GM06990 (cell line): ENCODE data around the gene IL1RAPL1.

Experiments used
- DNase-seq: peaks from one replicate; pipeline ENCODE4 v3.0.0-alpha.2; 2011; ENCODE audit not compliant: insufficient read length; ENCODE audit errors: extremely low read depth
- H3K27me3 ChIP-seq: replicated peaks from 2 replicates; pipeline ENCODE4 v1.6.0; 2011; ENCODE audit warnings: low read length; ENCODE audit not compliant: control insufficient read depth, insufficient read depth
- H3K36me3 ChIP-seq: 2 replicates; pipeline ENCODE4 v1.5.1; 2011; ENCODE audit warnings: low read length; ENCODE audit not compliant: control insufficient read depth, insufficient read depth
- H3K4me3 ChIP-seq: replicated peaks from 2 replicates; pipeline ENCODE4 v1.5.1; 2011; ENCODE audit warnings: low read depth, mild to moderate bottlenecking, control low read depth, low read length
- TF ChIP-seq, protein P1 (sequence below): IDR thresholded peaks from 2 replicates; pipeline ENCODE4 v1.5.1; 2011; ENCODE audit warnings: low read length, control low read depth, mild to moderate bottlenecking, inconsistent platforms; ENCODE audit not compliant: insufficient read depth, poor library complexity, severe bottlenecking

The IL1RAPL1 gene

DNA sequence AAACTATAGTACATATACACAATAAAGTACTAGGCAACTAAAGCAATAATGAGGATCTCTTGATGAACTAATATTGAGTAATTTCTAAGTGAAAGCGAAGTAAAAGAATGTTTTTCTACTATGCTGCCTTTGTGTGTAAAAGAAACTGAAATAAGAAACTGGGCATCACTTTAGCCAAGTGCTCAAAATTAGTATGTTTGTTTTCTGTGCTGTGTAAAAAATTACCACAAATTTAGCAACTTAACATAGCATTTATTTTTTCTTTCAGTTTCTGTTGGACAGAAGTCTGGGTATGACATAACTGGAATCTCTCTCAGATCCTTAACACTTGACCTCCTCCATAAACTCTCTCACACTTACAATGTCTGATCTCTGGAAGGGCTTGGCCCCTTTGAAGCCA, 941.0 kb downstream of the IL1RAPL1 start:
- no peak overlapping the region for H3K4me3 ChIP-seq
- TF ChIP-seq, protein P1, sequence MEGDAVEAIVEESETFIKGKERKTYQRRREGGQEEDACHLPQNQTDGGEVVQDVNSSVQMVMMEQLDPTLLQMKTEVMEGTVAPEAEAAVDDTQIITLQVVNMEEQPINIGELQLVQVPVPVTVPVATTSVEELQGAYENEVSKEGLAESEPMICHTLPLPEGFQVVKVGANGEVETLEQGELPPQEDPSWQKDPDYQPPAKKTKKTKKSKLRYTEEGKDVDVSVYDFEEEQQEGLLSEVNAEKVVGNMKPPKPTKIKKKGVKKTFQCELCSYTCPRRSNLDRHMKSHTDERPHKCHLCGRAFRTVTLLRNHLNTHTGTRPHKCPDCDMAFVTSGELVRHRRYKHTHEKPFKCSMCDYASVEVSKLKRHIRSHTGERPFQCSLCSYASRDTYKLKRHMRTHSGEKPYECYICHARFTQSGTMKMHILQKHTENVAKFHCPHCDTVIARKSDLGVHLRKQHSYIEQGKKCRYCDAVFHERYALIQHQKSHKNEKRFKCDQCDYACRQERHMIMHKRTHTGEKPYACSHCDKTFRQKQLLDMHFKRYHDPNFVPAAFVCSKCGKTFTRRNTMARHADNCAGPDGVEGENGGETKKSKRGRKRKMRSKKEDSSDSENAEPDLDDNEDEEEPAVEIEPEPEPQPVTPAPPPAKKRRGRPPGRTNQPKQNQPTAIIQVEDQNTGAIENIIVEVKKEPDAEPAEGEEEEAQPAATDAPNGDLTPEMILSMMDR = no peak
- peak; percentile 42 for DNase-seq
- H3K36me3 ChIP-seq = no peaks in the 10 kb centered on the region
- no peaks in the 10 kb centered on the region for H3K27me3 ChIP-seq

DNA sequence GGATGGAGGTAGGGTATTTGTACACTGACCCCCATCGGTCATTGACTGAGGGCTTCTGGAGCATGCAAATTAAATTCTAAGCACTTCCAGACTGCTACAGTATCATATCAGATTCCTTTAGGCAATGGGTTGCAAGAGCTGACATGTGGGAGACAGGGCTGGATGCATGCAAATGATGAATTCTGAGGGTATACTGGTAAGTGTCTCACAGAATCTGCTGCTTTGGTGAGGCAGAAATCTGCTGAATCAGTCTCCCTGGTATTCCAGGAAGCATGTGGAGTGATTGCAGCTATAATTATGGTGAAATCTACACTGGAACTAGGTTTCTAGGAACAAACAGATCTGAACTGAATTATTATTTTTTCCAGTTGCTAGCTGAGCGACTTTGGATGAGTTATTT, 943.3 kb downstream of the IL1RAPL1 start:
- Histone ChIP-seq H3K4me3 (no peak overlapping the region), H3K36me3 (no peaks in the 10 kb centered on the region), H3K27me3 (no peaks in the 10 kb centered on the region)
- TF ChIP-seq, protein P1 = no peak
- no peak for DNase-seq

DNA sequence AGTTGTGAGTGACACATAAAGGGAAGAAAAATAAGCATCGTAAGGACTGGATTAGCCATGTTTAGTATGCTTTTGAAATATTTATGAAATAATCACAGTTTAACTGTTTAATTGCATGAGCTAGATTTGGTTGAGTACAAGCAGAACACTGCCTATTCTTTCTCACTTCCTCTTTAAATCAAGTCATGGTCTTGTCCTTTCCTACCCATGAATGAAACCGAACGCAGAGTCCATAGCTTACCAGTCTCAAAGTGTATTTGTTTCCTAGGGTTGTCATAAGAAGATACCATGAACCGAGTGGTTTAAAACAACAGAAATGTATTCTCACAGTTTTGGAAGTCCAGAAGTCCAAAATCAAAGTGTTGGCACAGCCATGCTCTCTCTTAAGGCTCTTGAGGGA, 944.1 kb downstream of the IL1RAPL1 start:
- DNase-seq = peak; percentile 31
- no peaks in the 10 kb centered on the region for H3K27me3 ChIP-seq
- H3K36me3 ChIP-seq = no peaks in the 10 kb centered on the region
- H3K4me3 ChIP-seq = no peak overlapping the region
- TF ChIP-seq, protein P1 = no peak

DNA sequence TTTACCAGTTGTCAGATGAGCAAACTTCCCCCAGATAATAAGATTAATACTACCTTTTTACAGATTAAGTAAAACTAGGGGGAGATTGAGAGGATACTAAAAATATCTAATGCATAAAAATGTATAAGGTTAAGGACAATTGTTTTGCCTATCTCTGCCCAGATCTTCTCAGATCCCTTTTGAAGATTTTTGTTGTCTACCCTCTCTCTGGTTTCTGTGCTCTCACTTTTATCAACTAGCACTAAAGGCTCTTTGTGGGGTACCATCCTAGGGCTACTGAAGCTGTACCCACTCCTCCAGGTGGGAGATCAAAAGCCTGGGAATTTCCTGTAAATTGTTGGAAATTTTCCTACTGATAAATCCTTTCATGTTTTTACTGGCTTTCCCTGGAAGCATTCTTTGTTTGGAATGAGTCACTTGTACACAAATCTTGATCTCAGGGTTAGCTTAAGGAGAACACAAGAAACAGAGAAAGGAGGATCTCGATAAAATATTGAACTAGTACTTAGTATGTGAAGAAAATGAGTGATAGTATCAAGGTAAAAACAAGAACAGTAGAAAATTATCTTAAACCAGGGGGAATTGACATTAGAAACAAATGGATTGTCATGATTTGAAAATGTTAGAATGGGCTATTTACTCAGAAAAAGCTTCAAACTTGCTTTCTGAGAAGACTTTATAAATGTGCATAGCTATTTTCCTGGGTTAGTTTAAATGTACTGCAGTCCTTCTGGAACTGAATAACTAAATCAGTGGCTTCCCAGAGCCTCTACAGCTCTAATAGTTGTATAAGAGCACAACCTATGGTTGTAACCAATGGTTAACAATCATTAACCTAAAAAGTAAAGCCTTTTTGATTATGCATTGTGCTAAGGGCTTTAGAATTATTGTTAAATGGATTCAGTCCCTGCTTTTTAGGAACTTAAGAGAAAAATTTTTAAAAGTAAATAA, 948.2 kb downstream of the IL1RAPL1 start:
- TF ChIP-seq, protein P1 = no peak
- H3K27me3 ChIP-seq = no peaks in the 10 kb centered on the region
- no peak overlapping the region for H3K4me3 ChIP-seq
- no peaks in the 10 kb centered on the region for H3K36me3 ChIP-seq
- DNase-seq = no peak

DNA sequence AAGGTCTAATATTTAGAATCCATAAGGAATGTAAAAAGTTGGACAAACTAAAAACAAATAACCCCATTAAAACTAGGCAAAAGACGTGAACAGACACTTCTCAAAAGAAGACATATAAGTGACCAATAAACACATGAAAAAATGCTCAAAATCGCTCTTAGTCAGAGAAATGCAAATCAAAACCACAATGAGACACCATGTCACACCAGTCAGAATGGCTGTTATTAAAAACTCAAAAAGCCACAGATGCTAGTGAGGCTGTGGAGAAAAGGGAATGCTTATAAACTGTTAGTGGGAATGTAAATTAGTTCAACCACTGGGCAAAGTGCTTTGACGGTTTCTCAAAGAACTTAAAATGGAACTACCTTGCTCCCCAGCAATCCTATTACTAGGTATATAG, 953.8 kb downstream of the IL1RAPL1 start:
- DNase-seq = no peak
- no peaks in the 10 kb centered on the region for H3K36me3 ChIP-seq
- TF ChIP-seq, protein P1 = no peak
- no peaks in the 10 kb centered on the region for H3K27me3 ChIP-seq
- H3K4me3 ChIP-seq = no peak overlapping the region

DNA sequence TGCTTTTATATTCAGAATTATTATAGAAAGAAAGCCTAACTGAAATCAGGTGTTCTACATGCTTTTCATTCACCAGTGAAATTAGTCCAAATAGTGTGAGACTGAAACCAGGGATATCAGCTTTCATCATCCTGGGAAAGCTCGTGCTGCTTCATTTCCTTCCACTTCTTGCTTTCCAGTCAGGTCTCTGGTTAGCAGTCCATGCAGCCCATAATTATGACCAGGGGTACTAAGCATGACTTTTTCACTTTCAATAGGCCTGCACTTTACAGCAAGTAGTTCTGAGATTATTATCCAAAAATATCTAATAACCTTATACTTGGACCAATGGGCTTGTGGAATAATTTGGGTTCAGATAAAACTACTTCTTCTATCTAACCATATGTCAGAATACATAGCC, 954.9 kb downstream of the IL1RAPL1 start:
- TF ChIP-seq, protein P1 = no peak

More for the DNA sequence above, 954.9 kb downstream of the IL1RAPL1 start:
- Histone ChIP-seq H3K27me3 (no peaks in the 10 kb centered on the region), H3K4me3 (no peak overlapping the region), H3K36me3 (no peaks in the 10 kb centered on the region)
- no peak for DNase-seq
